Dendritic cell treated with granulocyte-macrophage colony-stimulating factor and Interleukin-4, amounts not matched to agents 40 ng/mL and 50 ng/mL, for 4 days (primary cell): ENCODE results near the gene BIRC6.
"Not testable (repeated sequence)": the region's sequence is repeated elsewhere in the genome, so short reads cannot be mapped to it uniquely, and the experiment has no call there.

Source experiments
- H3K27ac Mint-ChIP-seq: one replicate; pipeline ENCODE4 v1.8.0; 2022; ENCODE audit warnings: mild to moderate bottlenecking, mixed read lengths
- H3K27me3 Mint-ChIP-seq: one replicate; pipeline ENCODE4 v1.8.0; 2022; ENCODE audit warnings: mild to moderate bottlenecking, mixed read lengths
- H3K36me3 Mint-ChIP-seq: one replicate; pipeline ENCODE4 v1.8.0; 2022; ENCODE audit warnings: low read depth, mixed read lengths
- H3K4me1 Mint-ChIP-seq: one replicate; pipeline ENCODE4 v1.8.0; 2022; ENCODE audit warnings: low read depth, mixed read lengths
- H3K4me3 Mint-ChIP-seq: one replicate; pipeline ENCODE4 v1.8.0; 2022; ENCODE audit warnings: mild to moderate bottlenecking, moderate library complexity, mixed read lengths
- H3K9me3 Mint-ChIP-seq: one replicate; pipeline ENCODE4 v1.8.0; 2022; ENCODE audit warnings: mixed read lengths
- intact Hi-C: fragments of 100-400 bp; cut with micrococcal nuclease; formaldehyde crosslinking; loops from one replicate; pipeline ENCODE4 v1.15.0; 2022

BIRC6 gene, protein sequence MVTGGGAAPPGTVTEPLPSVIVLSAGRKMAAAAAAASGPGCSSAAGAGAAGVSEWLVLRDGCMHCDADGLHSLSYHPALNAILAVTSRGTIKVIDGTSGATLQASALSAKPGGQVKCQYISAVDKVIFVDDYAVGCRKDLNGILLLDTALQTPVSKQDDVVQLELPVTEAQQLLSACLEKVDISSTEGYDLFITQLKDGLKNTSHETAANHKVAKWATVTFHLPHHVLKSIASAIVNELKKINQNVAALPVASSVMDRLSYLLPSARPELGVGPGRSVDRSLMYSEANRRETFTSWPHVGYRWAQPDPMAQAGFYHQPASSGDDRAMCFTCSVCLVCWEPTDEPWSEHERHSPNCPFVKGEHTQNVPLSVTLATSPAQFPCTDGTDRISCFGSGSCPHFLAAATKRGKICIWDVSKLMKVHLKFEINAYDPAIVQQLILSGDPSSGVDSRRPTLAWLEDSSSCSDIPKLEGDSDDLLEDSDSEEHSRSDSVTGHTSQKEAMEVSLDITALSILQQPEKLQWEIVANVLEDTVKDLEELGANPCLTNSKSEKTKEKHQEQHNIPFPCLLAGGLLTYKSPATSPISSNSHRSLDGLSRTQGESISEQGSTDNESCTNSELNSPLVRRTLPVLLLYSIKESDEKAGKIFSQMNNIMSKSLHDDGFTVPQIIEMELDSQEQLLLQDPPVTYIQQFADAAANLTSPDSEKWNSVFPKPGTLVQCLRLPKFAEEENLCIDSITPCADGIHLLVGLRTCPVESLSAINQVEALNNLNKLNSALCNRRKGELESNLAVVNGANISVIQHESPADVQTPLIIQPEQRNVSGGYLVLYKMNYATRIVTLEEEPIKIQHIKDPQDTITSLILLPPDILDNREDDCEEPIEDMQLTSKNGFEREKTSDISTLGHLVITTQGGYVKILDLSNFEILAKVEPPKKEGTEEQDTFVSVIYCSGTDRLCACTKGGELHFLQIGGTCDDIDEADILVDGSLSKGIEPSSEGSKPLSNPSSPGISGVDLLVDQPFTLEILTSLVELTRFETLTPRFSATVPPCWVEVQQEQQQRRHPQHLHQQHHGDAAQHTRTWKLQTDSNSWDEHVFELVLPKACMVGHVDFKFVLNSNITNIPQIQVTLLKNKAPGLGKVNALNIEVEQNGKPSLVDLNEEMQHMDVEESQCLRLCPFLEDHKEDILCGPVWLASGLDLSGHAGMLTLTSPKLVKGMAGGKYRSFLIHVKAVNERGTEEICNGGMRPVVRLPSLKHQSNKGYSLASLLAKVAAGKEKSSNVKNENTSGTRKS (N-terminal part only)

DNA sequence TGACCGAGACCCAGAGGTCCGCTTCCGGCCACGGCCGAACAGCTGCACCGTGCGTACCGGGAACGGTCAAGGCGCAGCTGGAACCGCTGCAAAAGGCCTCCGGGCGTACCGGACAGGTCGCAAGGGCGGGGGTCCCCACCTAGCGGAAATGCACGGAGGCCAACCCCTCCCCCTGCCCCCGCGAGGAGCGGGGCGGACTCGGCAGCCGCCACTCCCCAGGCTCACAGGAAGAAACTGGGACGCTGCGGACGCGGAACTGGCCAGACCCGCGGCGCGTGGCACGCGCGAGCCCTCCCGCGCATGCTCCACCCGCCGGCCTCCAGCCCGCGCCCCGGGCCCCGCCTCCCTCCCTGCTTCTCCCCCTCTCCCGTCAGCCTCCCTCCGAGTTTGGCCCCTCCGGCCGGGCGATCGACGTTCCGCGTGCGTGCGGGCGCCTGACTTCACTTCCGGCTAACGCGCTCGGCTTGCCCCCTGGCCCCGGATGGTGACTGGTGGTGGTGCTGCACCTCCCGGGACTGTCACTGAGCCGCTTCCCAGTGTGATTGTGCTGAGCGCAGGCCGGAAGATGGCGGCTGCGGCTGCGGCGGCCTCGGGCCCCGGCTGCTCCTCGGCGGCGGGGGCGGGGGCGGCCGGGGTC, at the start of gene BIRC6:
BIRC6 (plus strand) TSS at position 343 of the 637 bp plus-strand sequence; CDS start at position 482, 139 bp downstream.
- H3K36me3 Mint-ChIP-seq, result peaks cover 32% of the 10 kb centered on the region
- H3K4me3 Mint-ChIP-seq, result peak within 1 kb of the TSS; percentile 94
- H3K9me3 Mint-ChIP-seq, result no peaks in the 10 kb centered on the region
- no peaks in the 10 kb centered on the region for H3K27me3 Mint-ChIP-seq
- intact Hi-C loops, result loop anchor here (5.0 kb wide), 2 partner anchors 79 to 294 kb away; partner anchors contain the start of genes SPAST and YIPF4
- peaks cover 33% of the 10 kb centered on the region for H3K4me1 Mint-ChIP-seq
- H3K27ac Mint-ChIP-seq, result peak within 1 kb of the TSS; percentile 94

DNA sequence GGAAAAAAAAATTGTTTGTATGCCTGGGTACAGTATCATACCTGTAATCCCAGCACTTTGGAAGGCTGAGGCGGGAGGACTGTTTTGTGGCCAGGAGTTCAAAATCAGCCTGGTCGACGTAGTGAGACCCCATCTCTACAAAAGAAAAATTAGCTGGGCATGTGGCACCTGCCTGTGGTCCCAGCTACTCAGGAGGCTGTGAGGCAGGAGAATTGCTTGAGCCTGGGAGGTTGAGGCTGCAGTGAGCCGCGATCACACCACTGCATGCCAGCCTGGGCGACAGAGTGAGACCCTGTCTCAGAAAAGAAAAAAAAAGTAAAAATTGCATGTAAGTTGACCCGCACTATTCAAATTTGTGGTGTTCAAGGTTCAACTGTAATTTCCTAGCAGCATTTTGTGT, 46.2 kb upstream of the BIRC6 start:
- no peaks in the 10 kb centered on the region for H3K27me3 Mint-ChIP-seq
- peaks cover 28% of the 10 kb centered on the region for H3K36me3 Mint-ChIP-seq
- intact Hi-C loops, result no loop called here
- H3K27ac Mint-ChIP-seq, result no peak overlapping the region
- H3K4me3 Mint-ChIP-seq, result no peak overlapping the region
- no peaks in the 10 kb centered on the region for H3K4me1 Mint-ChIP-seq
- H3K9me3 Mint-ChIP-seq, result no peaks in the 10 kb centered on the region

DNA sequence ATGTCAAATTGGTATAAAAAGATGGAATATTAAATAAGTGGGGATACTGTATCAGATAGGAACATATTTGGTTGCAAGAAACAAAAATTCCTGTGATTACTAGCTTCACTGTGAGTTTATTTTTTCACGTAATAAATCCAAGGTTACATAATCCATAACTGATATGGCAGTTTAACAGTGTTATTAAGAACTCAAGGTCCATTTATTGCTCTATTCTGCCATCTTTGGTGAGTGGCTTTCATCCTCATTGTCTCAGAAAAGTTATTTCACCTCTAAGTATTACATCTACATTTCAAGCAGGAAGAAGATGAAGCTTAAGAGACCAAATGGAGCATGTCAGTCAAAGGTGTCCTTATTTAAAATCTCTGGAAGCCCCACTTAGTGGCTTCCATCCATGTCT, 41.9 kb upstream of the BIRC6 start:
- Mint-ChIP-seq H3K36me3 (peaks cover 28% of the 10 kb centered on the region), H3K27me3 (no peaks in the 10 kb centered on the region), H3K9me3 (no peaks in the 10 kb centered on the region), H3K4me1 (no peaks in the 10 kb centered on the region), H3K4me3 (no peak overlapping the region), H3K27ac (no peak overlapping the region)
- intact Hi-C loops, result no loop called here

- H3K36me3 Mint-ChIP-seq, result peaks cover 25% of the 10 kb centered on the region
- intact Hi-C loops, result not testable (repeated sequence)
Measured at GRCh38 chr2:32328679-32329078, 28.1 kb upstream of the BIRC6 start.

DNA sequence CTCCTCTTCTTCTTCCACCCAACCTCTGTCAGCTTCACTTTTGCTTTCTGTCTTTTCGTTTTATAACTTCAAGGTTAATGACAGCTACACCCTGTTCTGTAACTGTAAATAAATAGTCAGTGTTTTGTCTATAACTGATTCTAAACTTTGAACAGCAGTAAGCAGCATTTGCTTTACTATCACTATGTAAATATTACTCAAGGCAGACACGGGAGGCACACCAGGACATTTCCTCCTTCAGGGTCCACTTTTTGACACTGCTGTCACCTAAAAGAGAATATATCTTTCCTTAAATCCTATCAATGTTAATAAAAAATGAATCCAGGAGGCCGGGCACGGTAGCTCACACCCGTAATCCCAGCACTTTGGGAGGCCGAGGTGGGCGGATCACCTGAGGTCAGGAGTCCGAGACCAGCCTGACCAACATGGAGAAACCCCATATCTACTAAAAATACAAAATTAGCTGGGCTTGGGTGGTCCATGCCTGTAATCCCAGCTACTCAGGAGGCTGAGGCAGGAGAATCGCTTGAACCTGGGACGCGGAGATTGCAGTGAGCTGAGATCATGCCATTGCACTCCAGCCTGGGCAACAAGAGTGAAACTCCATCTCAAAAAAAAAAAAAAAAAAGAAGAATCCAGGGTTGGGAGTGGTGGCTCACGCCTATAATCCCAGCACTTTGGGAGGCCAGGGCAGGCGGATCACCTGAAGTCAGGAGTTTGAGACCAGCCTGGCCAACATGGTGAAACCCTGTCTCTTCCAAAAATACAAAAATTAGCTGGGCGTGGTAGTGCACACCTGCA, 27.4 kb upstream of the BIRC6 start:
- H3K4me3 Mint-ChIP-seq, H3K27ac Mint-ChIP-seq, H3K27me3 Mint-ChIP-seq, H3K4me1 Mint-ChIP-seq, H3K9me3 Mint-ChIP-seq, intact Hi-C loops: not testable (repeated sequence)
- H3K36me3 Mint-ChIP-seq, result peaks cover 25% of the 10 kb centered on the region

More at GRCh38 chr2:32328679-32329078, 28.1 kb upstream of the BIRC6 start:
- H3K4me3 Mint-ChIP-seq, H3K9me3 Mint-ChIP-seq, H3K4me1 Mint-ChIP-seq, H3K27ac Mint-ChIP-seq, H3K27me3 Mint-ChIP-seq: not testable (repeated sequence)

DNA sequence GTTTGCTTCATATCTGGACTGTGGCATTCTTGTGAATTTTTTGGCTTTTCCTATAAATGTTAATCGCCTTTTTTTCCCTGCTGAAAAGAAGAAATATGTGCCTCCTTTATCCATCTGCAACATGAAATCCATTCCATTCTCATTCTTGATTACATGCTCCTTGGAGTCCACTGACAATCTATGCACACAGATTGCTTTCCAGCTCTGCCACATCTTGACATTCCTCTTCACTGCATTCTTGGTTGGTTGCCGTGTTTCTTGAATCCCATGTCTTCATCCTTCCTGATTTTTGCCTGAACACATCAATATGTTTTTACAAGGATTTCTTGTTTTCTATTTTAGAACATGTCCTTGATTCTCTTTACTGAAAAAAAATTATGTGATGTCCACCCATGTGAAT, 26.7 kb upstream of the BIRC6 start:
- peaks cover 25% of the 10 kb centered on the region for H3K36me3 Mint-ChIP-seq
- no peaks in the 10 kb centered on the region for H3K9me3 Mint-ChIP-seq
- H3K4me1 Mint-ChIP-seq, result no peaks in the 10 kb centered on the region
- intact Hi-C loops, result no loop called here
- no peaks in the 10 kb centered on the region for H3K27me3 Mint-ChIP-seq
- no peak overlapping the region for H3K27ac Mint-ChIP-seq
- H3K4me3 Mint-ChIP-seq, result no peak overlapping the region

DNA sequence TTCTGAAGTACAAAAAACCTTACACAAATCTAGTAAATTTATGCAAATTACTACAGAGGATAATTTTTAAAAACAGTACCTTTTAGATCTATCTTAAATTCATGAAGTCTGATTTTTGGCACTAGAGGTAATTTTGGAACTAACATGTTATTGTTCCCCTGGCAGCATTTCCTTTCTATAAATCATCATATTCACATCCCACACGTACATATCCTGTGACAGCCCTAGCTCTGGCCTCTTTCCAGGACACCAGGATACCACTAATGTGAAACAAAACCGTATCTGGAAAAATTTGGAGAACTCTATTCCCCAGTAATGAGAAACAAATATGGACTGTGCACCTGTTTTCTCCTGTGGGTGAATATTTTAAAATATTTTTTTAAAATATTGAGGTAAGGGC, 14.0 kb upstream of the BIRC6 start:
- H3K27me3 Mint-ChIP-seq, result no peaks in the 10 kb centered on the region
- H3K36me3 Mint-ChIP-seq, result peaks cover 13% of the 10 kb centered on the region
- H3K4me3 Mint-ChIP-seq, result no peak overlapping the region
- intact Hi-C loops, result no loop called here
- H3K4me1 Mint-ChIP-seq, result no peaks in the 10 kb centered on the region
- no peaks in the 10 kb centered on the region for H3K9me3 Mint-ChIP-seq
- H3K27ac Mint-ChIP-seq, result no peak overlapping the region

GRCh38 chr2:32350797-32351196, 6.0 kb upstream of the BIRC6 start:
- H3K9me3 Mint-ChIP-seq, H3K27me3 Mint-ChIP-seq, H3K4me3 Mint-ChIP-seq, H3K27ac Mint-ChIP-seq, H3K4me1 Mint-ChIP-seq, intact Hi-C loops, H3K36me3 Mint-ChIP-seq: not testable (repeated sequence)

DNA sequence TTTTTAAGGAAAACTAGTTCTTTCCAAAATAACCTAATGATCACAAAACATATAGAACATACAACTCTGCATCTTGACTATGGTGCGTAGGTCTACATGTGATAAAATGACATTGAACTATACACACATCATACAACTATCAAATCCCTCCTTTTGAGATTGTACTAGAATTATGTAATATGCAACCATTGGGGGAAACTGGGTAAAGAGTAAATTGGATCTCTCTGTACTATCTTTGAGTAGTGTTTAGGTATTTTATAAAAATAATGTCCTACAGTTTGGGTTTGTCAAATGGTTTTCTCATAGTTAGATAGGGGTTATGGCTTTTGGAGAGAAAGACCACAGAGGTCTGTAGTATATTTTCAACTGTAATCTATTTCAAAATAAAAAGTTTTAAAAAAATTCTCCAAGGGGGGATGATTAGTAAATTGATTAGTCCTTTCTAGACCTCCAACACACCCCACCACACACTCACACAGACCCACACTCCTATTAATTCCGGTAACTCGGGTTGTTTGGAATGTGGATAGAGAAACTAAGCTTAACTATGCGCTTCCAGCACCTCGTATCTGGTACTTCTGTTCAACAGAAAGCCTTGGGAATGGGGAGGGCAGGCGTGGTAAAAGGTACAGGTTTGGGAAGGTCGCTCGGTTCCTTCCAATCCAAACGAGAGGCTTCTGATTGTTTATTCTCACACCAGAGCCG, 695 bp upstream of the BIRC6 start:
- Mint-ChIP-seq H3K4me1 (peaks cover 26% of the 10 kb centered on the region), H3K36me3 (peaks cover 26% of the 10 kb centered on the region), H3K27ac (peak overlapping the region; percentile 94), H3K27me3 (no peaks in the 10 kb centered on the region), H3K9me3 (no peaks in the 10 kb centered on the region), H3K4me3 (peak overlapping the region; percentile 94)
- intact Hi-C loops, result loop anchor here (5.0 kb wide), 2 partner anchors 79 to 294 kb away; partner anchors contain the start of genes SPAST and YIPF4

DNA sequence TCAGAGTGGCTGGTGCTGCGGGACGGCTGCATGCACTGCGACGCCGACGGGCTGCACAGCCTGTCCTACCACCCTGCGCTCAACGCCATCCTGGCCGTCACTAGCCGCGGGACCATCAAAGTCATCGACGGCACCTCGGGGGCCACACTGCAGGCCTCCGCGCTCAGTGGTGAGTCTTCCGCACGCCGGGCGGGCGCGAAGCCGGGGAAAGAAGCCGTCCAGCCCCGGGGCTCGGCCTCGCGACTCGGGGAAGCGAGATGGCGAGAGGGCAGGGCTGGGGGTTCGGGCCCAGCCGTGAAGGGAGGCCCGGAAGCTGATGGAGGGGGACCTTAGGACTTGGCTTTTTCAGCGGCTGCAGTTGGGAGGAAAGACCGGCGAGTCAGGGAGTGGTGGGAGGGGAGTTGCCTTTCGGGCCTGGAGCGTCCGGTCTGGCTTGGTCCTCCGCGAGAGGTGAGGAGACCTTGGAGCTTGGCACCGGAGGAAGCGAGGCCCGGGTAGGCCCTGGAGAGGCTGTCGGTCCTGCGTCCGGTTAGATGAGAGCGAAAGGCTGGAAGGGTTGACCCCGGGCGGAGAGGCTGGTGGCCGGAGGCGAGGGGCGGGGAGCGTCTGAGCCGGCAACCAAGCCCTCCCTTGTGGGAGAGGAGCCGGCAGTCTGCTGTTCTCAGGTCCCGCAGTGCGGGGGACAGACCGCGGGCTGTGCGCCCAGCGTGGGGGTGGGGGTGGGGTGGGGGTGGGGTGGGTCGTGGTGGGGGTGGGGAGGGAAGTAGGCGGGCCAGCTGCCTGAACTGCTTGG, 691 bp downstream of the BIRC6 start:
- H3K27me3 Mint-ChIP-seq, result no peaks in the 10 kb centered on the region
- H3K36me3 Mint-ChIP-seq, result peaks cover 40% of the 10 kb centered on the region
- H3K9me3 Mint-ChIP-seq, result no peaks in the 10 kb centered on the region
- H3K4me3 Mint-ChIP-seq, result peak overlapping the region; percentile 94
- H3K4me1 Mint-ChIP-seq, result peaks cover 40% of the 10 kb centered on the region
- peak overlapping the region; percentile 94 for H3K27ac Mint-ChIP-seq
- intact Hi-C loops, result loop anchor here (5.0 kb wide), 2 partner anchors 80 to 295 kb away; partner anchors contain the start of genes SPAST and YIPF4

- intact Hi-C loops, result loop anchor here (5.0 kb wide), 2 partner anchors 81 to 296 kb away; partner anchors contain the start of genes SPAST and YIPF4
- peak overlapping the region; percentile 94 for H3K27ac Mint-ChIP-seq
- no peaks in the 10 kb centered on the region for H3K9me3 Mint-ChIP-seq
- peak overlapping the region; percentile 94 for H3K4me3 Mint-ChIP-seq
- H3K4me1 Mint-ChIP-seq, result peaks cover 44% of the 10 kb centered on the region
- no peaks in the 10 kb centered on the region for H3K27me3 Mint-ChIP-seq
- H3K36me3 Mint-ChIP-seq, result peaks cover 40% of the 10 kb centered on the region
Measured at GRCh38 chr2:32358111-32358482, 1.3 kb downstream of the BIRC6 start.
